ENCODE results near the gene CPZ. TPM values are rescaled to one million over a fixed set of nuclear protein-coding genes. Genes with fewer than 3 reads are reported as not detected.

The CPZ gene
- total RNA-seq, result 1 to 10 TPM in 3 of 4 donors, not detected in 1; 1.2 to 2.0 (median 1.5) TPM

DNA sequence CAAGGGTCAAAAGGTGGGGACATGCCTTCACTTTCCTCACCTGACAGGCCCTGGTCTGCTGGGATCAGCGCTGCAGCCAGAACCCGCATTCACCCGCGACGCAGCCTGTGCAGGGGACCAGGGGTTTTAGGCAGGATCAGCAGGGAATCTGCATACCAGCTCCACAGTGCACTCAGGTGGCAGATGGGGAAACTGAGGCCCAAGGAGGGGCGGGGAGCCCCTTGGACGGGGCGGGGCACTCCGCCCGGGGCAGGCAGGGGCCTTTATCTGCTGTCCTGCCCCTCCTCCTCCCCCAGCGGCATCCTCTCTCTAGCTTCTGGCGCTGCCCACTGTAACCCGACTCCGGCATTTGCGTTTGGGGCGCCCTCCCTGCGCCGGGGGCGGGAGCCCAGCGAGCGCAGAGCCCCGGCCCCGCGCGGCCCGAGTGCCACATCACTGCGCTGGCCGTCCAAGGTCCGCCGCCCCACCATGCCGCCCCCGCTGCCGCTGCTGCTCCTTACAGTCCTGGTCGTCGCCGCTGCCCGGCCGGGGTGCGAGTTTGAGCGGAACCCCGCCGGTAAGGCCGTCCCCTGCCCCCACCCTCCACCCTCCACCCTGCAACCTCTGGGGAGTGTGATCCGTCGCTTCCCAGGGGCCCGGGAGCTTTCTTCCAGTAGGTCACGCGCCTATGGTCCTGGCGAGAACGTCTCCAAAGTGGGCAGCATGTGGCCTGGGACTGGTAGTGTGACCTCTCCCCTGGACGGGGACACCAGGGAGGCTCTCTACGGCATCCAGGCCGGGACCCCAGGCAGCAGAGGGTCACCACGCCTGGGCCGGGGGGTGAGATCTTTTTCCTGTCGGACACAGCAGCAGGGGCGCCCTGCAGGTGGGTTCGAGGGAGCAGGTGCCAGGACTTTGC lies at the start of gene CPZ:
TSS of gene CPZ (plus strand) at position 400 of the 898 bp plus-strand sequence. CDS start at position 469, 69 bp downstream.
- Histone ChIP-seq H3K4me1 (no peaks in the 10 kb centered on the region), H3K27ac (no peak within 1 kb of the TSS), H3K4me3 (peak within 1 kb of the TSS in 1 of 4 donors; percentile 24), H3K36me3 (no peaks in the 10 kb centered on the region), H3K9me3 (no peaks in the 10 kb centered on the region), H3K27me3 (peaks cover 0 to 9% of the 10 kb centered on the region in 2 donors)
- DNase-seq, result no peak
- TF ChIP-seq CTCF (IDR thresholded peaks at IDR 0.05) (no peak), POLR2A (IDR thresholded peaks at IDR 0.05) (no peak)

GRCh38 chr4:8542776-8543525 lies 49.6 kb upstream of the CPZ start:
- Histone ChIP-seq H3K4me1 (no peaks in the 10 kb centered on the region), H3K27me3 (no peaks in the 10 kb centered on the region), H3K4me3 (no peak overlapping the region), H3K9me3 (no peaks in the 10 kb centered on the region), H3K27ac (no peak overlapping the region), H3K36me3 (no peaks in the 10 kb centered on the region)
- DNase-seq, result no peak
- no peak for TF ChIP-seq CTCF (IDR thresholded peaks at IDR 0.05)
- TF ChIP-seq POLR2A (IDR thresholded peaks at IDR 0.05), result no peak

DNA sequence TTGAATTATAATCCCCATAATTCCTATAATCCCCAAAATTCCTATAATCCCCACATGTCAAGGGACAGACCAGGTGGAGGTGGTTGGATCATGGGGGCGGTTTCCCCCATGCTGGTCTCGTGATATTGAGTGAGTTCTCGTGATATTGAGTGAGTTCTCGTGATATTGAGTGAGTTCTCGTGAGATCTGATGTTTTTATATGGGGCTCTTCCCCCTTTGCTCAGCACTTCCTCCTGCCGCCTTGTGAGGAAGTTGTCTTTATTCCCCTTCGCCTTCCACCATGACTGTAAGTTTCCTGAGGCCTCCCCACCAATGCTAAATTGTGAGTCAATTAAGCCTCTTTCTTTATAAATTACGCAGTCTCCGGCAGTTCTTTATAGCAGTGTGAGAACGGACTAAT lies 48.9 kb upstream of the CPZ start:
- no peaks in the 10 kb centered on the region for H3K4me1 ChIP-seq
- TF ChIP-seq POLR2A (IDR thresholded peaks at IDR 0.05) (no peak), CTCF (IDR thresholded peaks at IDR 0.05) (no peak)
- no peak overlapping the region for H3K4me3 ChIP-seq
- H3K27me3 ChIP-seq, result no peaks in the 10 kb centered on the region
- no peaks in the 10 kb centered on the region for H3K9me3 ChIP-seq
- H3K36me3 ChIP-seq, result no peaks in the 10 kb centered on the region
- H3K27ac ChIP-seq, result no peak overlapping the region
- DNase-seq, result no peak

DNA sequence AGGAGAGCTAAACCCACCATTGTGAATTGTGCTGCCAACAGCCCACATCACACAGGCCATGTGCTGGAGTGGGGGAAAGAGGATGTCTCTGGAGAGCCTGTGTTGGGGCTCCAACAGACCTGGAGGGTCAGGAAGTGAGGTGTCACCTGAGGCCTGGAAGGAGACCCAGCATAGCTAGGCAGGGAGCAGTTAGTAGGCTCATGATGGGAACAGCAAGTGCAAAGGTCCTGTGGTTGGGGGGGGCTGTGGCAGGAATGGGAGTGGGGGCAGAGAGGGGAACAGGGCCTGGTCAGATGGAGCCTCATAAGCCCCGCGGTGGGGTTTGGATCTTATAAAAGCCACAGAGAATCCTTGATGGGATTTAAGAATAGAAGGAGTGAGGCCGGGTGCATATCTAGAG lies 48.3 kb upstream of the CPZ start:
- DNase-seq, result no peak
- H3K9me3 ChIP-seq, result no peaks in the 10 kb centered on the region
- TF ChIP-seq POLR2A (IDR thresholded peaks at IDR 0.05) (no peak), CTCF (IDR thresholded peaks at IDR 0.05) (no peak)
- no peak overlapping the region for H3K27ac ChIP-seq
- no peak overlapping the region for H3K4me3 ChIP-seq
- no peaks in the 10 kb centered on the region for H3K4me1 ChIP-seq
- no peaks in the 10 kb centered on the region for H3K27me3 ChIP-seq
- no peaks in the 10 kb centered on the region for H3K36me3 ChIP-seq

- H3K27ac ChIP-seq, result no peak overlapping the region
- DNase-seq, result peak in 1 of 3 donors; percentile 40
- TF ChIP-seq POLR2A (IDR thresholded peaks at IDR 0.05), result no peak
- TF ChIP-seq CTCF (IDR thresholded peaks at IDR 0.05), result no peak
These were observed 47.7 kb upstream of the CPZ start for GRCh38 chr4:8544741-8545438.

More at GRCh38 chr4:8544741-8545438, 47.7 kb upstream of the CPZ start:
- Histone ChIP-seq H3K27me3 (no peaks in the 10 kb centered on the region), H3K4me3 (no peak overlapping the region), H3K36me3 (no peaks in the 10 kb centered on the region), H3K9me3 (no peaks in the 10 kb centered on the region), H3K4me1 (no peaks in the 10 kb centered on the region)

All from Peyer's patch (tissue), 4 donors.